ENCODE results near the gene CLCN3. TPM values are rescaled to one million over a fixed set of nuclear protein-coding genes. Genes with fewer than 3 reads are reported as not detected.
A peak's percentile ranks its signal among the peaks of the same experiment; 100 is the strongest.

Gene CLCN3
- total RNA-seq, 1 experiment from 2014 or later, result 42.1 TPM

DNA sequence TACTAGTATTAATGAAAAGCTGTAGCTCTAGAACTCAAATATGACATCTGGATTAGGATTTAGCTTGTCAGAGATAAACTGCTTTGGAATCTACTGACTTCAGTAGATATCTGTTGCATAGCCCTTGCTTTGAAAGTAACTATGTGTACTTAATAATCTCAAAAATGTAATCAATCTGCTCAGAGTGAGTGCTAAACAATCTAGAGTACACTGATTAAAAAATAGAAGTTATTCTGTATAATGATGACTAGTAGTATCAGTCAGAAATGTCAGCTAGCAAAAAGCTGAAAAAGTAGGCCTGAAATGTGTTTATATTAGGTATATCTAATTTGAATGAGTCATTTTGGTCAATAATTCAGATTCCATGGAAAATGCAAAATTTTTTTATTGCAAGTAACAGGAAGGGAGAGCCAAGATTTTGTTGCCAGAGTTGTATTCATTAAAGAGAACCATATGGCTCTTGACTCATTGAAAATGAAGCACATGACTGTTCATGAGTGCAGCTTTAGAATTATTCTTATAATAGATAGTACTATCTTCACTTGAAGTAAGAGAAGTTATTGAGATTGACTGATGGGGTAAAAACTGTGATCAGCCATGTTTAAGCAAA lies 20.0 kb downstream of the CLCN3 start:
- no TSS peak for BruUV-seq (replicated peaks)
- no peaks in the 10 kb centered on the region for H3K27me3 Mint-ChIP-seq (ENCODE audit: insufficient read depth, unreplicated experiment)
- H3K27me3 ChIP-seq (replicated peaks; ENCODE audit: control insufficient read depth, insufficient read depth, low read length), result no peaks in the 10 kb centered on the region
- intact Hi-C loops (cut with micrococcal nuclease; ENCODE audit: unreplicated experiment), result no loop called here
- TF ChIP-seq, protein P1, sequence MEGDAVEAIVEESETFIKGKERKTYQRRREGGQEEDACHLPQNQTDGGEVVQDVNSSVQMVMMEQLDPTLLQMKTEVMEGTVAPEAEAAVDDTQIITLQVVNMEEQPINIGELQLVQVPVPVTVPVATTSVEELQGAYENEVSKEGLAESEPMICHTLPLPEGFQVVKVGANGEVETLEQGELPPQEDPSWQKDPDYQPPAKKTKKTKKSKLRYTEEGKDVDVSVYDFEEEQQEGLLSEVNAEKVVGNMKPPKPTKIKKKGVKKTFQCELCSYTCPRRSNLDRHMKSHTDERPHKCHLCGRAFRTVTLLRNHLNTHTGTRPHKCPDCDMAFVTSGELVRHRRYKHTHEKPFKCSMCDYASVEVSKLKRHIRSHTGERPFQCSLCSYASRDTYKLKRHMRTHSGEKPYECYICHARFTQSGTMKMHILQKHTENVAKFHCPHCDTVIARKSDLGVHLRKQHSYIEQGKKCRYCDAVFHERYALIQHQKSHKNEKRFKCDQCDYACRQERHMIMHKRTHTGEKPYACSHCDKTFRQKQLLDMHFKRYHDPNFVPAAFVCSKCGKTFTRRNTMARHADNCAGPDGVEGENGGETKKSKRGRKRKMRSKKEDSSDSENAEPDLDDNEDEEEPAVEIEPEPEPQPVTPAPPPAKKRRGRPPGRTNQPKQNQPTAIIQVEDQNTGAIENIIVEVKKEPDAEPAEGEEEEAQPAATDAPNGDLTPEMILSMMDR (IDR thresholded peaks at IDR 0.05; ENCODE audit: insufficient read depth in 1 of 2, low read depth in 1 of 2, low read length in 1 of 2, severe bottlenecking in 1 of 2, unreplicated experiment in 1 of 2), result no peak
- H3K36me3 ChIP-seq (ENCODE audit: control insufficient read depth, insufficient read depth, low read length), result no peaks in the 10 kb centered on the region
- no peak overlapping the region for H3K4me3 Mint-ChIP-seq (ENCODE audit: unreplicated experiment)
- ChIA-PET POLR2A (no interaction called here), CTCF (no interaction called here)
- H3K27ac Mint-ChIP-seq (ENCODE audit: unreplicated experiment), result no peak overlapping the region
- peaks cover under 1% of the 10 kb centered on the region for H3K4me1 Mint-ChIP-seq (ENCODE audit: low read depth, unreplicated experiment)
- H3K4me3 ChIP-seq (ENCODE audit: low read depth, low read length), result no peak overlapping the region
- no peaks in the 10 kb centered on the region for H3K9me3 Mint-ChIP-seq (ENCODE audit: unreplicated experiment)
- DNase-seq, result no peak
- peaks cover 4% of the 10 kb centered on the region for H3K36me3 Mint-ChIP-seq (ENCODE audit: insufficient read depth, unreplicated experiment)
- no peaks in the 10 kb centered on the region for H3K9me3 ChIP-seq
- peaks cover 12% of the 10 kb centered on the region for H3K4me1 ChIP-seq

DNA sequence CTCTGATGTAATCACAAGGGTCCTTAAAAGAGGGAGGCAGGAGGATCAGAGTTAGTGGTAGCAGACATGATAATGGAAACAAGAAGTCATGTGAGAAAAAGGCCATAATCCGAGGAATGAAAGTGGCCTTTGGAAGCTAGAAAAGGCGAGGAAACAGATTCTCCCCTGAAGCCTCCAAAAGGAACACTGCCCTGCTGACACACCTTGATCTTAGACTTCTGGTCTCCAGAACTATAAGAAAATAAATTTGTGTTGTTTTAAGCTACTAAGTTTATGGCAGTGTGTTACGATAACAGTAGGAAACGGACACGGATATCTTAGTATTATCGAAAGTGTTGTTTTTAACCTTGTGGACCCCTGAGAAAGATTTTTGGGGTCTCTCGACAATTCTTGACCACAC lies 24.4 kb downstream of the CLCN3 start:
- DNase-seq, result no peak
- POLR2A ChIA-PET, result no interaction called here
- no peak overlapping the region for H3K4me3 ChIP-seq (ENCODE audit: low read depth, low read length)
- TF ChIP-seq, protein P1 (IDR thresholded peaks at IDR 0.05; ENCODE audit: insufficient read depth in 1 of 2, low read depth in 1 of 2, low read length in 1 of 2, severe bottlenecking in 1 of 2, unreplicated experiment in 1 of 2), result no peak
- Mint-ChIP-seq H3K9me3 (ENCODE audit: unreplicated experiment) (no peaks in the 10 kb centered on the region), H3K27me3 (ENCODE audit: insufficient read depth, unreplicated experiment) (no peaks in the 10 kb centered on the region), H3K4me1 (ENCODE audit: low read depth, unreplicated experiment) (no peaks in the 10 kb centered on the region), H3K36me3 (ENCODE audit: insufficient read depth, unreplicated experiment) (no peaks in the 10 kb centered on the region), H3K4me3 (ENCODE audit: unreplicated experiment) (no peak overlapping the region), H3K27ac (ENCODE audit: unreplicated experiment) (no peak overlapping the region)
- intact Hi-C loops (cut with micrococcal nuclease; ENCODE audit: unreplicated experiment), result loop anchor here (1.0 kb wide), 1 partner anchor 10 kb away; no protein-coding TSS in a partner anchor
- no peaks in the 10 kb centered on the region for H3K9me3 ChIP-seq
- CTCF ChIA-PET, result no interaction called here
- no peaks in the 10 kb centered on the region for H3K36me3 ChIP-seq (ENCODE audit: control insufficient read depth, insufficient read depth, low read length)
- TSS peak; percentile 39 for BruUV-seq (replicated peaks)
- H3K27me3 ChIP-seq (replicated peaks; ENCODE audit: control insufficient read depth, insufficient read depth, low read length), result no peaks in the 10 kb centered on the region
- H3K4me1 ChIP-seq, result peaks cover 17% of the 10 kb centered on the region

DNA sequence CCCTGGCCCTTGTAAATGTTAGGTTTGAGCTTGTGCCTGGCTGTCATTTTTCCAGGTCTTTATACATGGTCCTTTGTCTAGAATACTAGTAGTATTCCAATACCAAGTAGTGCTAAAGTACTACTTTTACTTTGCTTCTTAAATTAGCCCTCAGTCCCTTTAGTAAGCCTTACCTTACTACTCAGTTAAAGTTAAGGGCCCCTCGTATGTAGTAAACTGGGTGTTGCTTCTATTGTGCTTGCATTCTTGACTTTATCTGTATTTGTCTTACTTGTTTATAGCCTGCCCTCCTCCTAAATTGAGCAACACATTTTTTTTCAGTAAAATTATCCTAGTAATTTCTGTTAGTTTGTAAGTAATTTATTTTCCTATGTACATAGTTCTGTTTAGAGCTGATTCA lies 25.2 kb downstream of the CLCN3 start:
- Mint-ChIP-seq H3K27ac (ENCODE audit: unreplicated experiment) (no peak overlapping the region), H3K36me3 (ENCODE audit: insufficient read depth, unreplicated experiment) (no peaks in the 10 kb centered on the region), H3K27me3 (ENCODE audit: insufficient read depth, unreplicated experiment) (no peaks in the 10 kb centered on the region), H3K4me1 (ENCODE audit: low read depth, unreplicated experiment) (no peaks in the 10 kb centered on the region), H3K4me3 (ENCODE audit: unreplicated experiment) (no peak overlapping the region), H3K9me3 (ENCODE audit: unreplicated experiment) (no peaks in the 10 kb centered on the region)
- no TSS peak for BruUV-seq (replicated peaks)
- CTCF ChIA-PET, result no interaction called here
- TF ChIP-seq, protein P1 (IDR thresholded peaks at IDR 0.05; ENCODE audit: insufficient read depth in 1 of 2, low read depth in 1 of 2, low read length in 1 of 2, severe bottlenecking in 1 of 2, unreplicated experiment in 1 of 2), result no peak
- intact Hi-C loops (cut with micrococcal nuclease; ENCODE audit: unreplicated experiment), result loop anchor here (1.0 kb wide), 1 partner anchor 10 kb away; no protein-coding TSS in a partner anchor
- no peaks in the 10 kb centered on the region for H3K36me3 ChIP-seq (ENCODE audit: control insufficient read depth, insufficient read depth, low read length)
- no peak for DNase-seq
- no peaks in the 10 kb centered on the region for H3K27me3 ChIP-seq (replicated peaks; ENCODE audit: control insufficient read depth, insufficient read depth, low read length)
- POLR2A ChIA-PET, result no interaction called here
- no peaks in the 10 kb centered on the region for H3K9me3 ChIP-seq
- H3K4me1 ChIP-seq, result peaks cover 17% of the 10 kb centered on the region
- H3K4me3 ChIP-seq (ENCODE audit: low read depth, low read length), result no peak overlapping the region

Measured in Caco-2 (cell line).